SKM-1 (cell line): ENCODE measurements around the gene NRF1.
A peak's percentile ranks its signal among the peaks of the same experiment; 100 is the strongest.
"Not testable (repeated sequence)": the region's sequence is repeated elsewhere in the genome, so short reads cannot be mapped to it uniquely, and the experiment has no call there.

Experiments
- DNase-seq: peaks from one replicate; lab custom pipeline; 2025; ENCODE audit not compliant: unreplicated experiment; lab: John Stamatoyannopoulos, UW

Gene NRF1

GRCh38 chr7:129611246-129612111, at the start of gene NRF1:
NRF1 (plus strand) TSS chr7:129611720; CDS start chr7:129657352, 45,632 bp downstream.
- DNase-seq = peak; percentile 70

DNA sequence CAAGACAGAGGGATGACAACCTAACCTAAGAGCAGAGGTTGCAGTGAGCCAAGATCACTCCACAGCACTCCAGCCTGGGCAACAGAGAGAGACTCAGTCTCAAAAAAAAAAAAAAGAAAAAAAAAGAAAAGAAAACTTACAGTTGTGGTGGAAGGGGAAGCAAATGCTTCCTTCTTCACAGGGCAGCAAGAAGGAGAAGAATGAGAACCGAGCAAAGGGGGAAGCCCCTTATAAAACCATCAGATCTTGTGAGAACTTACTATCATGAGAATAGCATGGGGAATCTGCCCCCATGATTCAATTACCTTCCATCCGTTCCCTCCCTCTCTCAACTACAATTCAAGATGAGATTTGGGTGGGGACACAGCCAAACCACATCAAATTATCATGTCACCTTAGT, 45.2 kb upstream of the NRF1 start:
- not testable (repeated sequence) for DNase-seq

GRCh38 chr7:129567377-129567776, 44.1 kb upstream of the NRF1 start:
- DNase-seq = no peak

DNA sequence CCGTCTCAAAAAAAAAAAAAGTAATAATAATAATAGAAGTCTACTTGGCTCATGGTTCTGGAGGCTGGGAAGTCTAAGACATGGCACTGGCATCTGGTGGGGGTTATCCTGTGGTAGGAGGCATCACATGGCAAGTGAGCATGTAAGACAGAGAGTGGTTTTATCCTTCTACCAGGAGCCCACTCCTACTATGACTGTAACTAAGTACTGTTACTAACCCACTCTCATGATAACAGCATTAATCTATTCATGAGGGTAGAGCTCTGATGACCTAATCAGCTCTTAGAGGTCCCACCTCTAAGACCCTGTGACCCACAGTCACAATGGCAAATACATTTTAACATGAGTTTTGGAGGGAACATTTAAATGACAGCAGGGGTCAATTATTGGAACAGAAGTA, 43.3 kb upstream of the NRF1 start:
- DNase-seq = no peak

DNA sequence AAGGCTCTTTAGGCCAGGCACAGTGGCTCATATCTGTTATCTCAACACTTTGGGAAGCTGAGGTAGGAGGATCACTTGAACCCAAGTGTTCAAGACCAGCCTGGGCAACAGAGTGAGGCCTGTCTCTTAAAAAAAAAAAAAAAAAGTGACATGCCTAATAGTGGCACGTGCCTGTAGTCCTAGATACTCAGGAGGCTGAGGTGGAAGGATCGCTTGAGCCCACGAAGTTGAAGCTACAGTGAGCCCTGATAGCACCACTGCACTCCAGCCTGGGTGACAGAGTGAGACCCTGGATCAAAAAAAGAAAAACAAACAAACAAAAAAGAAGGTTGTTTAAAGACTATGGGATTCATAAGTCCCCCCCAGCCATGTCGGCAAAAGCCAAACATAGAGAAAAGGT, 42.2 kb upstream of the NRF1 start:
- no peak for DNase-seq

DNA sequence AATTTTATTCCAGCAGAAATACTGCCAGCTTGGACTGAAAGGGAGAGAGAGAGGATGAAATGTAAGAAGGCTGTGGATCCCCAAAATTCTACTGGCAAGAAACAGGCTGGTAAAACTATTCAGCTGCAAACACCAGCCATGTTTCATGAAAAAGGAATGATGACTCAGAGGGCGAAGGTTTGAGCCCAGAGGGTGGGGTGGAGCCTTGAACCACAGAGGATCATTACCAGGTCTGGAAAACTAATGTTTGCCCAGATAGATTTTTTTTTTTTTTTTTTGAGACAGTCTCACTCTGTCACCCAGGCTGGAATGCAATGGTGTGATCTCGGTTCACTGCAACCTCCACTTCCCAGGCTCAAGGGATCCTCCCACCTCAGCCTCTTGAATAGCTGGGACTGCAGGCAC, 41.7 kb upstream of the NRF1 start:
- DNase-seq = no peak

DNA sequence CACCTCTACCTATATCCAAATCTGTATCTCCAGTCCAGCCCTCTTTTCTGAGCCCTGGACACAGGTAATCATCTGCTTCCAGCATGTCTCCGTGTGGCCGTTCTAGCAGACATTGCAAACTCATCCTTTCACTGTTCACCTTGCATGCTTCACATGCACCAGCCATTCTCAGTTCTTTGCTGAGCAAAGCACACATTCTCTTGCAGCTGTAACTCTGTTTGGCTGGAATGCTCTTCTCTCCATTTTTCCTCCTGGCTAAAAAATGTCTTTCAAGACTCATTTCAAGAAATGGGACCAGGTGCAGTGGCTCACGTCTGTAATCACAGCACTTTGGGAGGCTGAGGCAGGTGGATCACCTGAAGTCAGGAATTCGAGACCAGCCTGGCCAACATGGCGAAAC, 40.3 kb upstream of the NRF1 start:
- DNase-seq = no peak

GRCh38 chr7:129572205-129572604, 39.3 kb upstream of the NRF1 start:
- no peak for DNase-seq

- DNase-seq = no peak
Observed at GRCh38 chr7:129574487-129574886, 37.0 kb upstream of the NRF1 start.

GRCh38 chr7:129575699-129576098, 35.8 kb upstream of the NRF1 start:
- DNase-seq = no peak

- DNase-seq = no peak
Observed at GRCh38 chr7:129576138-129576537, 35.4 kb upstream of the NRF1 start.

GRCh38 chr7:129578829-129579228, 32.7 kb upstream of the NRF1 start:
- no peak for DNase-seq

- DNase-seq = not testable (repeated sequence)
Observed at GRCh38 chr7:129586179-129586578, 25.3 kb upstream of the NRF1 start.

- DNase-seq = no peak
Observed at GRCh38 chr7:129588268-129588667, 23.3 kb upstream of the NRF1 start.

DNA sequence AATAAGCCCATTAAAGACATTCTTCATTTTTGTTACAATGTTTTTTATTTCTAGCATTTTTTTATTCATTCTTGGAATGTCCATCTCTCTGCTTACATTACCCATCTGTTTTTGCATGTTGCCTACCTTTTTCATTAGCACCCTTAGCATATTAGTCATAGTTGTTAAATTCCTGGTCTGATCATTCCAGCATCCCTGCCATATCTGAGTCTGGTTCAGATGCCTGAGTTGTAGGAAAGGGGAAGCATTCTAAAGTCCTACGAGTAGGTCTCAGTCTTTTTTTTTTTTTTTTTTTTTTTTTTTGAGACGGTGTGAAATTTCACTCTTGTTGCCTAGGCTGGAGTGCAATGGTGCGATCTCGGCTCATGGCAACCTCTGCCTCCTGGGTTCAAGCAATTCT, 19.7 kb upstream of the NRF1 start:
- no peak for DNase-seq

DNA sequence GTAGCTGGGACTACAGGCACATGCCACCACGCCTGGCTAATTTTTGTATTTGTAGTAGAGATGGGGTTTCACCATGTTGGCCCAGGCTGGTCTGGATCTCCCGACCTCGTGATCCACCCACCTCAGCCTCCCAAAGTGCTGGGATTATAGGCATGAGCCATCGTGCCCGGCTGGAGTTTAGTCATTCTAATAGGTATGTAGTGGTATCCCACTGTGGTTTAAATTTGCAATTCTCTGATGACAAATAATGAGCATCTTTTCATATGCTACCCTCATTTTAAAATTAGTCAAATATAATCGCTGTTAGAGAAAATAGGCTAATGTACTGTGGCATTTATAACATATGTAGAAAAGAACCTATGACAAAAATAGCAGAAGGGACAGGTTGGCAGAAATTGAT, 15.1 kb upstream of the NRF1 start:
- DNase-seq = not testable (repeated sequence)

DNA sequence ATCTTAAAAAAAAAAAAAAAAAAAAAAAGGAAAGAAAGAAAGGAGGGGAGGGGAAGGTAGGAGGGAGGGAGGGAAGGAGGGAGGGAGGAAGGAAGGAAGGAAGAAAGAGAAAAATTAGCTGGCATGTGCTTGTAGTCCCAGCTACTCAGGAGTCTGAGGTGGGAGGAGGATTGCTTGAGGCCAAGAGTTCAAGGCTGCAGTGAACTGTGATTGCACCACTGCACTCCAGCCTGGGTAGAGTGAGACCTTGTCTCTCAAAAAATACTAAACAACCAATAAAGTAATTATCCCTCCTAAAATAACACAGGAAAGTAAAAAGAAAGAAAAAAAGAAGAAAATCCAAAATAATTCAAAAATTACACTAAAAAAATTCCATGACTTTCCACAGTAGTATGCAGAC, 13.8 kb upstream of the NRF1 start:
- DNase-seq = no peak

GRCh38 chr7:129599174-129599573, 12.3 kb upstream of the NRF1 start:
- DNase-seq = no peak

GRCh38 chr7:129603594-129603993, 7.9 kb upstream of the NRF1 start:
- not testable (repeated sequence) for DNase-seq

GRCh38 chr7:129604021-129604420, 7.5 kb upstream of the NRF1 start:
- DNase-seq = not testable (repeated sequence)

DNA sequence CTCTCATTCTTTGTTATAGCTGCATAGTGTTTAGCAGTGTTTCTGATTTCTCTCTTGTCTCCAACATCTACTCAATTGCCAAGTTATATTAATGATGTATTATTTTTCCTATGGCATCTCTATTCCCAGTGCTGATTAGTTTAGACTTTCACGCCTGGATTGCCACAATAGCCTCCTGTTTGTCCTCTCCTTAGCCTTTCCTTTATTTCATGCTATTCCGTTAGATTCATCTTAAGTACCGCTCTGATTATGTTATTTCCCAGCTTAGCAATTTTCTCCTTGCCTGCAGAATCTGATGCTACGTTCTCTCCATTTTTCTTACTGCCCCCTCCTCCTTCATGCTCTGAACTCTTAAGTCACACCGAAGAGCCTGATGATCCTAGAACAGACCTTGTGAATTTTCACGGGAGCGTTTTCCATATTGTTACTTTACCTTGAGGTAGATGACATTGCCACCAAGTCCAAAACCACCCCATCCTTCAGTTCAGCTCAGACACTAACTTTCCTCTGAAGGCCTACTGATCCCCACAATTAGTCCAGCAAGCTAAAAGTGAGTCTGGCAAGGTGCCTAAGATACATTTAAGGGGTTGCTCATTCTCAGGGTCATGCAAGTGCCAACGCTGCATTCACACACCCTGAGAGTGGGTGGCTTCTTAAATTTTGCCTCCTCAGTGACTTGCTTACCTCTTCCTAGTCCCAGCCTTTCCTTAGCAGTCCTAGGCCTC, 6.6 kb upstream of the NRF1 start:
- DNase-seq = no peak

- DNase-seq = no peak
Observed at GRCh38 chr7:129605960-129606614, 5.4 kb upstream of the NRF1 start.
